Measurements from ENCODE around the gene PRRC2C.

GRCh38 chr1:171588230-171588629, 102.9 kb downstream of the PRRC2C start:
- TF ChIP-seq EZH2phosphoT487 (IDR thresholded peaks at IDR 0.05; ENCODE audit: borderline replicate concordance, low read depth, low read length) (no peak), CTCF (conservative IDR thresholded peaks at IDR 0.05; ENCODE audit: low read length) (no peak)

Data from OCI-LY7 (cell line).